T-helper 2 cell treated with Interferon-gamma antibody and Interleukin-4, amounts not matched to agents 5 μg/mL and 100 μg/mL, for 36 hours (primary cell): ENCODE results near the gene ZKSCAN1.

Source experiments
- DNase-seq: peaks from one replicate; pipeline ENCODE4 v3.0.0; 2021; ENCODE audit warnings: low spot score
- H3K27ac Mint-ChIP-seq: one replicate; pipeline ENCODE4 v1.8.0; 2021; ENCODE audit warnings: mild to moderate bottlenecking, mixed read lengths
- H3K27me3 Mint-ChIP-seq: one replicate; pipeline ENCODE4 v1.8.0; 2021; ENCODE audit warnings: low read depth, mixed read lengths
- H3K36me3 Mint-ChIP-seq: one replicate; pipeline ENCODE4 v1.8.0; 2021; ENCODE audit warnings: low read depth, mixed read lengths
- H3K4me1 Mint-ChIP-seq: one replicate; pipeline ENCODE4 v1.8.0; 2021; ENCODE audit warnings: low read depth, mixed read lengths
- H3K4me3 Mint-ChIP-seq: one replicate; pipeline ENCODE4 v1.8.0; 2022; ENCODE audit warnings: mild to moderate bottlenecking, moderate library complexity, mixed read lengths
- H3K9me3 Mint-ChIP-seq: one replicate; pipeline ENCODE4 v1.8.0; 2021; ENCODE audit warnings: mixed read lengths

The ZKSCAN1 gene

GRCh38 chr7:100087055-100087750 lies 71.8 kb downstream of the ZKSCAN1 start:
- Mint-ChIP-seq H3K27ac (no peak overlapping the region), H3K9me3 (no peaks in the 10 kb centered on the region), H3K36me3 (peaks cover 27% of the 10 kb centered on the region), H3K27me3 (peaks cover 5% of the 10 kb centered on the region), H3K4me1 (peaks cover 33% of the 10 kb centered on the region), H3K4me3 (peak overlapping the region; percentile 52)
- no peak for DNase-seq

GRCh38 chr7:100088095-100088620 lies 72.8 kb downstream of the ZKSCAN1 start:
- H3K9me3 Mint-ChIP-seq: no peaks in the 10 kb centered on the region
- H3K27me3 Mint-ChIP-seq: peaks cover 5% of the 10 kb centered on the region
- H3K4me3 Mint-ChIP-seq: peak overlapping the region; percentile 94
- no peak for DNase-seq
- peak overlapping the region; percentile 90 for H3K27ac Mint-ChIP-seq
- H3K36me3 Mint-ChIP-seq: peaks cover 37% of the 10 kb centered on the region
- H3K4me1 Mint-ChIP-seq: peaks cover 25% of the 10 kb centered on the region

GRCh38 chr7:100088621-100089457 lies 73.4 kb downstream of the ZKSCAN1 start, which contains the start of gene COPS6:
Gene COPS6 (plus strand): TSS chr7:100088969. CDS start chr7:100088991, 22 bp downstream.
- no peaks in the 10 kb centered on the region for H3K9me3 Mint-ChIP-seq
- H3K4me1 Mint-ChIP-seq: peaks cover 25% of the 10 kb centered on the region
- H3K27me3 Mint-ChIP-seq: peaks cover 5% of the 10 kb centered on the region
- H3K36me3 Mint-ChIP-seq: peaks cover 44% of the 10 kb centered on the region
- DNase-seq: peak; percentile 87
- peak within 1 kb of the TSS; percentile 94 for H3K4me3 Mint-ChIP-seq
- peak within 1 kb of the TSS; percentile 90 for H3K27ac Mint-ChIP-seq

GRCh38 chr7:100089458-100090196 lies 74.2 kb downstream of the ZKSCAN1 start:
- DNase-seq: no peak
- Mint-ChIP-seq H3K27me3 (peaks cover 5% of the 10 kb centered on the region), H3K4me3 (peak overlapping the region; percentile 94), H3K36me3 (peaks cover 49% of the 10 kb centered on the region), H3K4me1 (peaks cover 25% of the 10 kb centered on the region), H3K9me3 (no peaks in the 10 kb centered on the region), H3K27ac (peak overlapping the region; percentile 90)

- Mint-ChIP-seq H3K4me3 (peak overlapping the region; percentile 94), H3K27ac (peak overlapping the region; percentile 69), H3K4me1 (peaks cover 28% of the 10 kb centered on the region), H3K9me3 (no peaks in the 10 kb centered on the region), H3K27me3 (peaks cover 2% of the 10 kb centered on the region), H3K36me3 (peaks cover 61% of the 10 kb centered on the region)
- no peak for DNase-seq
These were observed 75.4 kb downstream of the ZKSCAN1 start for GRCh38 chr7:100090527-100091410.
